GM18526 (cell line): ENCODE measurements around the gene GPR6.

Source experiments
- POLR2A ChIP-seq: IDR thresholded peaks from 3 replicates; pipeline ENCODE4 v1.6.1; 2011; ENCODE audit not compliant: insufficient read length; ENCODE audit errors: extremely low read depth

Gene GPR6

GRCh38 chr6:109978174-109979032, at the start of gene GPR6:
TSS of gene GPR6 (plus strand) at chr6:109978311. CDS start at chr6:109979113, 802 bp downstream.
- no peak for TF ChIP-seq POLR2A

DNA sequence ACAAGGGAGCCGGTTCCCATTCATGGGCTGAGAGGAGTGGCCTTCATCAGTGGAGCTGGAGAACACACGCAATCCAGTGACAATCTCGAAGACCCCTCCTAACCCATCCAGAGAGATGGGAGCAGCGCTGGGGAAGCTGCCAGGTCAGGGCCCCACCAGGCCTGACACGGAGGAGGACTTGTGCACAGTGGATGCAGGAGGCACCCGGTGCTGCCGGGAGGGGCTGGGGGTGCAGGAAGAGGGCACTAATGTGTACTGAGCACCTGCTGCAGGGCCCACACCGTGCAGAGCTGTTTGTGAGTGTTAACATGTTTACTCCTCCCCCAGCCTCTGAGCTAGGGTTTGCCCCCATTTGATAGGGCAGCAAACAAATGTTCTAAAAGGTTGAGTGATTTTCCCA, 43.8 kb upstream of the GPR6 start:
- TF ChIP-seq POLR2A: no peak

GRCh38 chr6:109939654-109940053, 38.5 kb upstream of the GPR6 start:
- TF ChIP-seq POLR2A: no peak

GRCh38 chr6:109944448-109944847, 33.7 kb upstream of the GPR6 start:
- TF ChIP-seq POLR2A: no peak

- no peak for TF ChIP-seq POLR2A
These were observed 33.0 kb upstream of the GPR6 start for GRCh38 chr6:109945091-109945490.

DNA sequence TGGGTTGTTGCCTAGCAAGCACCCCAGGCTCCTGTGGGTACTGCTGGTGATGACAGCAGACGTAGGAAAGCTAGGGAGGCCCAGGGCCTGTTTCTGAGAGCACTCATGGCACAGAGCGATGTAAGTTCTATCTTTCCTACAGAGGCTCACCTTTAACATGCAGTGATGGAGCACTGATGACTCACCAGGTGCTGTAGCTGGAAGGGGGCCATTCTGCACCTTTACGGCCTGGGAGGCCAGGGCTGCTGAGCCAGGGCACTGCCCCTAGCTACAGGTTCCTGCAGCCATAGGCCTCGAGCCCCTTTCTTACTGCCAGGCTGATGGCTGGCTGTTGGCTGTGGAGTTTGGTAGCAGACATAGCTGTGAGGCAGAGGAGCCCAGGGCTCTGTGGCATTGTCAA, 31.1 kb upstream of the GPR6 start:
- no peak for TF ChIP-seq POLR2A

GRCh38 chr6:109949281-109950065, 28.6 kb upstream of the GPR6 start:
- no peak for TF ChIP-seq POLR2A

DNA sequence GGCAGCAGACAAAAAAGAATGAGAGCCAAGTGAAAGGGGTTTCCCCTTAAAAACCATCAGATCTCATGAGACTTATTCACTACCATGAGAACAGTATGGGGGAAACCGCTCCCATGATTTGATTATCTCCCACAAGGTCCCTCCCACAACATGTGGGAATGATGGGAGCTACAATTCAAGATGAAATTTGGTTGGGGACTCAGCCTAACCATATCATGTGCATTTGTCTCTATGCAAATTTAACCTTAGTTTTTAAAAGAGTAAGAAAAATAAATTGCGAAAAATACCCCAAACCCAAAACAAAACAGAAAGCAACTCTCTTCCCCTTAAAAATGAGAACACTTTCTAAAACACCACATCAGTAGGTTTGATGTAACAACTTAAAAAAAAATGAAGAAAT, 22.6 kb upstream of the GPR6 start:
- no peak for TF ChIP-seq POLR2A

GRCh38 chr6:109958626-109959025, 19.5 kb upstream of the GPR6 start:
- TF ChIP-seq POLR2A: no peak

DNA sequence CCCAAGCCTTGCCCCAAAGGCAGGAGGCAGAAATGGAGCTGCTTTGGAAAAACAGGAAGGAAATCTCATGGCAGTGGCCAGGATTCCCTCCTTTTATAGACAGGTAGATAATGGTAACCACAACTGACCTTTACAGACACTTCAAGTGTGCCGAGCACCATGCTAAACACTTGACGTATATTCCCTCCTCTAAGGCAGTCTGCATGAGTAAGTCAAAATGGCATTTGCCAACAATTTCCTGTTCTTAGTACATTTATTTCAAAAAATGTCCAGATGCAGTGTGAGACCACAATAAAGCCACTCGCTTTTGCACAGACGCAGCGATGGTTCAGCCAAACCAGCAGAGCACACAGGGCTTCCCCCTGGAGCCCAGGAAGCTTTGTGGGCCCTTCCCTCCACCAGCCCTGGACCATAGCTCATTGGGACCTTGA, 16.5 kb upstream of the GPR6 start:
- no peak for TF ChIP-seq POLR2A

GRCh38 chr6:109962271-109962670, 15.8 kb upstream of the GPR6 start:
- no peak for TF ChIP-seq POLR2A

- TF ChIP-seq POLR2A: no peak
These were observed 14.4 kb upstream of the GPR6 start for GRCh38 chr6:109963598-109964170.

GRCh38 chr6:109964949-109965348, 13.2 kb upstream of the GPR6 start:
- no peak for TF ChIP-seq POLR2A

- no peak for TF ChIP-seq POLR2A
These were observed 11.8 kb upstream of the GPR6 start for GRCh38 chr6:109966299-109966698.

DNA sequence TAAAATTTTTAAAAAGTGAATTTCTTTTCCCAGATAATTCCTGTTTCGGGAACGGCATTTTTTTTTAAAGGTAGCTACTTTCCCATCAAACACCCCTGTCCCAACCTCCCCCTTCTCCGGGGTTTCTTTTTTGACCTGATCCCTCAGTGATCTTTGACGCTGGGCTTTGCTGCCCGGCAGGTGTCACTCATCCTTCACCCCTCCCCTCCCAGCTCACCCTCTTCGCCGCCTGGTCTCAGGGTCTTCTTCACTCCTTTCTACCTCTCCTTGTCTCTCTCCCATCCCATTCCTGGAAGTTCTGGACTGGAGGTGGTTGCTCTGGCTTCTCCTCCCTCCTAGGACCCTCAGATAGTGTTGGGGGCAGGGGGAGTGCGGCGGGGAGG, 329 bp upstream of the GPR6 start:
- no peak for TF ChIP-seq POLR2A
